ENCODE measurements around the gene UBAP2.
"Not testable (repeated sequence)": the region's sequence is repeated elsewhere in the genome, so short reads cannot be mapped to it uniquely, and the experiment has no call there.

UBAP2 gene

GRCh38 chr9:33964086-33964768 lies 84.5 kb downstream of the UBAP2 start:
- DNase-seq: no peak

GRCh38 chr9:33962468-33962867 lies 86.2 kb downstream of the UBAP2 start:
- not testable (repeated sequence) for DNase-seq

GRCh38 chr9:33959725-33960124 lies 89.0 kb downstream of the UBAP2 start:
- DNase-seq: no peak

GRCh38 chr9:33956544-33956943 lies 92.1 kb downstream of the UBAP2 start:
- DNase-seq: no peak

GRCh38 chr9:33952066-33952465 lies 96.6 kb downstream of the UBAP2 start:
- DNase-seq: no peak

- no peak for DNase-seq
Measured at GRCh38 chr9:33950371-33950770, 98.3 kb downstream of the UBAP2 start.

- DNase-seq: no peak
Measured at GRCh38 chr9:33946779-33947535, 101.7 kb downstream of the UBAP2 start.

- no peak for DNase-seq
Measured at GRCh38 chr9:33943389-33943788, 105.3 kb downstream of the UBAP2 start.

GRCh38 chr9:33942471-33943083 lies 106.1 kb downstream of the UBAP2 start:
- DNase-seq: no peak

GRCh38 chr9:33939924-33940874 lies 108.5 kb downstream of the UBAP2 start:
- DNase-seq: no peak

GRCh38 chr9:33934188-33934878 lies 114.4 kb downstream of the UBAP2 start:
- DNase-seq: no peak

- DNase-seq: no peak
Measured at GRCh38 chr9:33932078-33932807, 116.4 kb downstream of the UBAP2 start.

GRCh38 chr9:33931326-33931725 lies 117.4 kb downstream of the UBAP2 start:
- no peak for DNase-seq

- DNase-seq: no peak
Measured at GRCh38 chr9:33927694-33928093, 121.0 kb downstream of the UBAP2 start.

GRCh38 chr9:33926746-33927485 lies 121.8 kb downstream of the UBAP2 start:
- no peak for DNase-seq

- no peak for DNase-seq
Measured at GRCh38 chr9:33924978-33925797, 123.5 kb downstream of the UBAP2 start.

- no peak for DNase-seq
Measured at GRCh38 chr9:33923998-33924701, 124.5 kb downstream of the UBAP2 start.

GRCh38 chr9:33923079-33923478 lies 125.6 kb downstream of the UBAP2 start:
- DNase-seq: no peak
